Stomach (tissue), 9 donors: ENCODE measurements around the gene NHS. TPM values are rescaled to one million over a fixed set of nuclear protein-coding genes. Genes with fewer than 3 reads are reported as not detected.

Source experiments
- DNase-seq, 2 donors: peaks; one replicate each; pipeline versions ENCODE4 v3.0.0 to v3.0.0-alpha.2; 2013 to 2019
- H3K27ac ChIP-seq, 5 donors: fragments of 200-600 bp in 4 of 5; sonication (generic) in 4 of 5; one replicate each; pipeline ENCODE4 v1.5.1; 2013 to 2019; ENCODE audit warnings: mild to moderate bottlenecking in 1 of 5, moderate library complexity in 1 of 5
- H3K27me3 ChIP-seq, 3 donors: fragments of 200-600 bp; sonication (generic); one replicate each; pipeline ENCODE4 v1.5.1; 2017 to 2019; ENCODE audit warnings: mixed run types in 1 of 3
- H3K36me3 ChIP-seq, 4 donors: fragments of 200-600 bp; sonication (generic); 1 replicate in 3 of 4; 2 replicates in 1 of 4; pipeline ENCODE4 v1.5.1; 2016 to 2019
- H3K4me1 ChIP-seq, 4 donors: fragments of 200-600 bp; sonication (generic); one replicate each; pipeline ENCODE4 v1.5.1; 2016 to 2019
- H3K4me3 ChIP-seq, 4 donors: fragments of 200-600 bp; sonication (generic) in 3 of 4; one replicate each; pipeline ENCODE4 v1.5.1; 2016 to 2019; ENCODE audit warnings: mild to moderate bottlenecking in 1 of 4
- H3K9me3 ChIP-seq, 4 donors: fragments of 200-600 bp; sonication (generic); one replicate each; pipeline ENCODE4 v1.5.1; 2016 to 2019
- EP300 ChIP-seq: sonication (generic); formaldehyde crosslinking; IDR thresholded peaks from one replicate; pipeline ENCODE4 v1.6.1; 2017; ENCODE audit warnings: antibody characterized with exemption
- POLR2A ChIP-seq, 4 donors: fragments of 450-650 bp; IDR thresholded peaks; one replicate each; pipeline ENCODE4 v1.6.1; 2016; ENCODE audit warnings: antibody characterized with exemption in 4 of 4, control low read depth in 2 of 4, mild to moderate bottlenecking in 1 of 4, moderate library complexity in 1 of 4
- POLR2AphosphoS5 ChIP-seq, 3 donors: sonication (generic); formaldehyde crosslinking; IDR thresholded peaks; one replicate each; pipeline ENCODE4 v1.6.1; 2016; ENCODE audit warnings: antibody characterized with exemption in 3 of 3
- WGBS, 5 donors: extraction: QIAGEN DNeasy Blood & Tissue Kit in 3 of 5; methylation state at CpG; one replicate each; pipeline versions ENCODE4 v1.1.5 to v1.1.7; 2013 to 2018; 5-methylcytosine and 5-hydroxymethylcytosine counted together
- intact Hi-C: fragments of 100-400 bp; cut with DNase I; formaldehyde crosslinking; loops from one replicate; pipeline ENCODE4 v1.15.1; 2023; ENCODE audit warnings: low total_unique reads
- polyA plus RNA-seq, 3 donors: library from polyadenylated mRNA; stranded (reverse); fragments of 200-250 nt; gene quantifications; one replicate each; pipeline ENCODE4 v1.2.3, GENCODE V29; 2013
- total RNA-seq, 5 donors: library from RNA; depleted of rRNA; stranded (reverse); fragments of >200 nt; gene quantifications; one replicate each; pipeline versions ENCODE4 v1.1.0 to v1.2.3, GENCODE V29; 2014 to 2016
- TF ChIP-seq, protein P1 (sequence below), 7 experiments: fragments of 450-650 bp in 4 of 7; fragments of 200-600 bp in 3 of 7; sonication (generic) in 3 of 7; IDR thresholded peaks; one replicate each; pipeline ENCODE4 v1.5.1; 2016 to 2019; ENCODE audit warnings: antibody characterized with exemption in 7 of 7, control low read depth in 2 of 7, mild to moderate bottlenecking in 1 of 7
- donor health status: healthy with polysubstance abuse.
- donor health status: Bipolar disorder and iron deficiency.
- donor health status: healthy.

The NHS gene
- total and polyA plus RNA-seq, 8 donors: 1.00 to 7.5 (median 4.3) TPM

DNA sequence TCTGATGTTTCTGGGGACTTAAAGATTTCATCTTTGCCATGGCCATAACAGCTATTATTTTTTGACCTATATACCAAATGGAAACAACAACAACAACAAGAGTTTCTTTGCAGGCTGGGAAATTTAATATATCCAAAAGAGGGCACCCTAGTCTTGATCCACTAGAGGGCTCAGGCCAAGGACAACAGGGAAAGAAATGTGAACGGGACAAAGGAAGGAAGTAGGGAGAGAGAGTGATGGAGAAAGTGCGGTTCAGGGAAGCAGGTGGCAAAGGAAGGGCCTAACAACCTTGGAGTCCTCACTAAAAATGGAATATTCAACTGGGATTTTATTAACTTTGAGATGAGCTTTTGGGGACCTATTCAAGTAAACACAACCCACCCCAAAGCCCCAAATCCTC is 294.5 kb downstream of the NHS start:
- 44 to 74% (median 53%) methylated on average over 2 of the region's 2 CpGs for WGBS, 5 donors
- Histone ChIP-seq H3K4me3 (no peak overlapping the region), H3K36me3 (no peaks in the 10 kb centered on the region), H3K4me1 (peaks cover 0 to 2% (median 0%) of the 10 kb centered on the region in 4 donors), H3K27ac (no peak overlapping the region), H3K27me3 (no peaks in the 10 kb centered on the region), H3K9me3 (peaks cover 0 to 5% (median 0%) of the 10 kb centered on the region in 4 donors)
- intact Hi-C loops: no loop called here
- no peak for TF ChIP-seq POLR2AphosphoS5 (IDR thresholded peaks at IDR 0.05)
- no peak for TF ChIP-seq POLR2A (IDR thresholded peaks at IDR 0.05)
- TF ChIP-seq, protein P1, sequence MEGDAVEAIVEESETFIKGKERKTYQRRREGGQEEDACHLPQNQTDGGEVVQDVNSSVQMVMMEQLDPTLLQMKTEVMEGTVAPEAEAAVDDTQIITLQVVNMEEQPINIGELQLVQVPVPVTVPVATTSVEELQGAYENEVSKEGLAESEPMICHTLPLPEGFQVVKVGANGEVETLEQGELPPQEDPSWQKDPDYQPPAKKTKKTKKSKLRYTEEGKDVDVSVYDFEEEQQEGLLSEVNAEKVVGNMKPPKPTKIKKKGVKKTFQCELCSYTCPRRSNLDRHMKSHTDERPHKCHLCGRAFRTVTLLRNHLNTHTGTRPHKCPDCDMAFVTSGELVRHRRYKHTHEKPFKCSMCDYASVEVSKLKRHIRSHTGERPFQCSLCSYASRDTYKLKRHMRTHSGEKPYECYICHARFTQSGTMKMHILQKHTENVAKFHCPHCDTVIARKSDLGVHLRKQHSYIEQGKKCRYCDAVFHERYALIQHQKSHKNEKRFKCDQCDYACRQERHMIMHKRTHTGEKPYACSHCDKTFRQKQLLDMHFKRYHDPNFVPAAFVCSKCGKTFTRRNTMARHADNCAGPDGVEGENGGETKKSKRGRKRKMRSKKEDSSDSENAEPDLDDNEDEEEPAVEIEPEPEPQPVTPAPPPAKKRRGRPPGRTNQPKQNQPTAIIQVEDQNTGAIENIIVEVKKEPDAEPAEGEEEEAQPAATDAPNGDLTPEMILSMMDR (IDR thresholded peaks at IDR 0.05): no peak
- no peak for TF ChIP-seq EP300
- no peak for DNase-seq

DNA sequence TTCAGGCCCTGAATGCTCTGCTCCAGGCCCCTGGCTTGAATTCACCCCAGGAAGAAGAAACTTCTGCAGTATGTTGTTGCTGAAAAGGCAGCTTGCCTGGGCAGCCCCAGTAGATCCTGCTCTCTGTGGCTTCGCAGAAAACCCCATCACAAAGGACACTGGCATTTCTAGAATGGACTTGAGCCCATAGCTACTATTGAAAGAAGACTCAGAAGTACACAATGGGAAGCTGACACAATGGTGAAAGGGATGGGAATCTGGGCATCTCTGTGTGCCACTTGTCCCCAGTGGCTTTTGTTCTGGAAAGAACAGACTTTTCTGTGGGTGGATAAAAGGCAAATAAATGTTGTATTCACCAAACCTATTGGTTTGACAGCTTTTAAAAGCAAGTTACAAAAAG is 294.9 kb downstream of the NHS start:
- 76 to 95% (median 86%) methylated on average over 1 of the region's 1 CpG for WGBS, 5 donors
- H3K9me3 ChIP-seq: peaks cover 0 to 5% (median 0%) of the 10 kb centered on the region in 4 donors
- H3K4me1 ChIP-seq: peaks cover 0 to 5% (median 0%) of the 10 kb centered on the region in 4 donors
- DNase-seq: no peak
- no peak overlapping the region for H3K27ac ChIP-seq
- TF ChIP-seq EP300 (no peak), POLR2A (IDR thresholded peaks at IDR 0.05) (no peak), POLR2AphosphoS5 (IDR thresholded peaks at IDR 0.05) (no peak)
- TF ChIP-seq, protein P1 (IDR thresholded peaks at IDR 0.05): no peak
- no peaks in the 10 kb centered on the region for H3K36me3 ChIP-seq
- no peak overlapping the region for H3K4me3 ChIP-seq
- H3K27me3 ChIP-seq: no peaks in the 10 kb centered on the region
- intact Hi-C loops: no loop called here

DNA sequence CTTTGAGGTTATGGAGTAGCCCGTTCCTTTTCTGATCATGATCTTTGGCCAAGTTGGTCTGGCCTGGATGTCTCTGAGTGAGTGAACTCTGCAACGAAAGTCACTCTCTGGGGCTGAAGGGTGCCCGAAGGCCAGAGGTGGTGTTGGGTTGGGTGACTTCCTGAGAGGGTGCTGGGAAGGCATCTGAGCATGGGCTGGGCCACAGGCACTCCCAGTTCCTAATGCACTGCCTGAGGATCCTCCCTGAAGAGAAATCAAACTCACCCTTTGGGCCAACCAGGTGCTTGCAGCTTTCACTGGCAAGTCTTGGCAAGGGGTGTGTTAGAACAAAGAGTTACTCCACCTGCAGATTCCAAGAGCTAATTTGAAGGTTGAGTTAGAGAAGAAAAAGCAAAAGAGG is 295.9 kb downstream of the NHS start:
- H3K36me3 ChIP-seq: no peaks in the 10 kb centered on the region
- no peak overlapping the region for H3K27ac ChIP-seq
- 58 to 86% (median 74%) methylated on average over 3 of the region's 3 CpGs for WGBS, 5 donors
- H3K4me1 ChIP-seq: peaks cover 0 to 5% (median 0%) of the 10 kb centered on the region in 4 donors
- no peaks in the 10 kb centered on the region for H3K27me3 ChIP-seq
- no peak for TF ChIP-seq EP300
- no peak for TF ChIP-seq POLR2A (IDR thresholded peaks at IDR 0.05)
- no peak for TF ChIP-seq POLR2AphosphoS5 (IDR thresholded peaks at IDR 0.05)
- TF ChIP-seq, protein P1 (IDR thresholded peaks at IDR 0.05): no peak
- peaks cover 0 to 5% (median 0%) of the 10 kb centered on the region in 4 donors for H3K9me3 ChIP-seq
- H3K4me3 ChIP-seq: no peak overlapping the region
- intact Hi-C loops: no loop called here
- no peak for DNase-seq

DNA sequence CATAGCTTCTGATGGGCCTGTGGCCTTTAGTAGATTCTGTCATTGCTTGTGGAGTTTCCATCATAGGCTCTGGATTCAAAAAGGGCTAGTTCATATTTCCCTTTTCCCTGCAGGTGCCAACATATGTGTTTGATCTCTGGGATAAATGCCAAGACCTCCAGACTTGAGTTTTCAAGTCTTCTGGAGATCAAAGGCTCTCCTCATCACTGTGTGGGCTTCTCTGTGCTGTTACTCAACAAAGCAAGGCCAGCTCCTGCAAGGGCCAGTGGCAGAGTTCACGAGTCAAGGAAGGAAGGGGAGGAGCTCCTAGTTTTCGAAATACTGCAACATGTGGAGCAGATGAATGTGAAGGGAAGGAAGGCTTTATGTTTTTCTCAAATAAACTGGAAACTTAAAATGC is 299.6 kb downstream of the NHS start:
- Histone ChIP-seq H3K9me3 (peaks cover 0 to 5% (median 0%) of the 10 kb centered on the region in 4 donors), H3K27ac (no peak overlapping the region), H3K4me1 (peaks cover 0 to 5% (median 0%) of the 10 kb centered on the region in 4 donors), H3K27me3 (no peaks in the 10 kb centered on the region), H3K4me3 (no peak overlapping the region), H3K36me3 (no peaks in the 10 kb centered on the region)
- intact Hi-C loops: no loop called here
- 19 to 51% (median 30%) methylated on average over 2 of the region's 2 CpGs for WGBS, 5 donors
- no peak for TF ChIP-seq POLR2A (IDR thresholded peaks at IDR 0.05)
- TF ChIP-seq EP300: no peak
- TF ChIP-seq, protein P1 (IDR thresholded peaks at IDR 0.05): no peak
- no peak for TF ChIP-seq POLR2AphosphoS5 (IDR thresholded peaks at IDR 0.05)
- no peak for DNase-seq
